HCT116 (cell line): ENCODE measurements around the gene DLEC1.

Experiments used
- CEBPB ChIP-seq: IDR thresholded peaks from 2 replicates; pipeline ENCODE4 v1.6.1; 2012; ENCODE audit warnings: low read depth
- CTCF ChIP-seq, 3 experiments: fragments of 200-600 bp in 1 of 3; sonication (generic) in 1 of 3; IDR thresholded peaks in 2 of 3; conservative IDR thresholded peaks in 1 of 3; 2 replicates each; pipeline ENCODE4 v1.5.1; 2012 to 2017; ENCODE audit warnings: low read depth in 2 of 3, low read length in 2 of 3, antibody characterized with exemption in 1 of 3, borderline replicate concordance in 1 of 3, control low read depth in 1 of 3, mild to moderate bottlenecking in 1 of 3, mixed read lengths in 1 of 3, mixed run types in 1 of 3, moderate library complexity in 1 of 3; ENCODE audit not compliant: insufficient read depth in 1 of 3
- EZH2 ChIP-seq: fragments of 200-600 bp; sonication (generic); IDR thresholded peaks from 2 replicates; pipeline ENCODE4 v1.6.1; 2017; ENCODE audit warnings: antibody characterized with exemption, mixed run types
- MAX ChIP-seq: IDR thresholded peaks from 2 replicates; pipeline ENCODE4 v1.6.1; 2012
- POLR2A ChIP-seq: IDR thresholded peaks from 2 replicates; pipeline ENCODE4 v1.7.0; 2011; ENCODE audit warnings: borderline replicate concordance; ENCODE audit not compliant: insufficient read depth, insufficient read length; ENCODE audit errors: extremely low read depth
- POLR2AphosphoS5 ChIP-seq: IDR thresholded peaks from 2 replicates; pipeline ENCODE4 v1.6.1; 2011; ENCODE audit warnings: mild to moderate bottlenecking, low read depth, low read length, moderate library complexity
- RAD21 ChIP-seq: IDR thresholded peaks from 2 replicates; pipeline ENCODE4 v1.6.1; 2012; ENCODE audit warnings: low read depth, mild to moderate bottlenecking

GRCh38 chr3:38128303-38128655 lies 89.3 kb downstream of the DLEC1 start:
- TF ChIP-seq CTCF (IDR thresholded peaks at IDR 0.05 in 2 of 3, conservative IDR thresholded peaks at IDR 0.05 in 1 of 3; ENCODE audit: borderline replicate concordance in 1 of 3, insufficient read depth in 1 of 3, low read depth in 2 of 3, low read length in 2 of 3) = no peak
- TF ChIP-seq POLR2AphosphoS5 = no peak
- TF ChIP-seq MAX = no peak
- TF ChIP-seq EZH2 = no peak
- no peak for TF ChIP-seq POLR2A
- no peak for TF ChIP-seq CEBPB
- no peak for TF ChIP-seq RAD21
